HuH-7 (cell line): ENCODE data around the gene CASZ1.

Source experiments
- DNase-seq: peaks from one replicate; pipeline ENCODE4 v3.0.0; 2011; ENCODE audit warnings: low spot score

CASZ1 gene

DNA sequence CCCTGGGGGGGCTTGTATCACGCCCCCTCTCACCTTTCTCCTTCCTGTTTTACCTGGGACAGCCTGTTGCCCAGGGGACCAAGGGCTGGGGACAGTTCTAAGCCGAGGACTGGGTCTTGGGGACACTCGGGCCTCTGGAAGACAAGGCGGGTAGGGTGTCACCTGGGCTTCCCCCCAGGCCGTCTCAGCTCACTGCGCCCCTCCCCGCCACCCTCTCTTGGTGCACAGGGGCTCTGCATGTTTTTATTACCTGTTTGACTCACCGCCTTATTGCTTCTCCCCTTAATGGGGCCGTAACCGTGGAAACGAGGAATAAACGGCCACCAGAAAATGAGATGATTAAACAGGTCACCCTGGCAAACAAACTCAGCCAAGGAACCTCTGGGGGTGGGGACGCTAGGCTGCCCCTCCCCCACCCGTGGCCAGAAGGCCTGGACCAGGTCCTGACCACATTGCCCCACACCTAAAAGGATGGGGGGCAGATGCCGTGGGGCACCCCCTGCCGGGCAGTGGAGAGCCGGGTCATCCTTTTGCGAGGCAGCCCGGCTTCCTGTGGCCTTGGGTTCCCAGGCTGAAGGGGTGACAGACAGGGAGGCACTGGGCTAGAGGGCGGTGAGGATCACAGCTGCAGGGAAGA lies 109.9 kb downstream of the CASZ1 start:
- DNase-seq, result no peak

DNA sequence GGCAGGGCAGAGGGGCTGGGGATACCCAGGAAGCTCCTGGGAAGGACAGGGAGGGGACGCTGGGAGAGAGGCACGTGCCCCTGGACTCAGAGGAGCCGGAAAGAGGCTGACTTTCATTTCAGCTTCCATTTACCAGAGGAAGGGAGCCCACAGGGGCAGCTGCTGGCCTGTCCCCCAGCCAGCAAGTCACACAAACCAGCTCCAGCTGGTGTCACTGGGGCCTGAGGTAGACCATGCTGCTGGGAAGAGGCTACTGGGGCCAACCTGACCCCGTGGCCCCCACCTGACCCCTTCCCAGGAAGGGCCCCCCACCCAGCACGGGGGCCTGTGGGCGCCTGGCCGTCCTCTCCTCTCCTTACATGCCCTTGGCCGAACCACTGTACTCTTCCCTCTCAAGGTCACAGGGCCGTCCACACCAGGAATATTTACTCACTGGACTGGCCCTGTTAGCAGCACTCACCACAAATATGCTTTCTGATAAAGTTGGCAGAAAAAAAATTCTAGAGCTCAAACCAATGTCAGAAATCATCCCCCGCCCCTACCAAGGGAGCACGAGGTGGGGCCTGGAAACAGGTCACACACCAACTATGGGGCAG lies 110.5 kb downstream of the CASZ1 start:
- DNase-seq, result peak; percentile 50

DNA sequence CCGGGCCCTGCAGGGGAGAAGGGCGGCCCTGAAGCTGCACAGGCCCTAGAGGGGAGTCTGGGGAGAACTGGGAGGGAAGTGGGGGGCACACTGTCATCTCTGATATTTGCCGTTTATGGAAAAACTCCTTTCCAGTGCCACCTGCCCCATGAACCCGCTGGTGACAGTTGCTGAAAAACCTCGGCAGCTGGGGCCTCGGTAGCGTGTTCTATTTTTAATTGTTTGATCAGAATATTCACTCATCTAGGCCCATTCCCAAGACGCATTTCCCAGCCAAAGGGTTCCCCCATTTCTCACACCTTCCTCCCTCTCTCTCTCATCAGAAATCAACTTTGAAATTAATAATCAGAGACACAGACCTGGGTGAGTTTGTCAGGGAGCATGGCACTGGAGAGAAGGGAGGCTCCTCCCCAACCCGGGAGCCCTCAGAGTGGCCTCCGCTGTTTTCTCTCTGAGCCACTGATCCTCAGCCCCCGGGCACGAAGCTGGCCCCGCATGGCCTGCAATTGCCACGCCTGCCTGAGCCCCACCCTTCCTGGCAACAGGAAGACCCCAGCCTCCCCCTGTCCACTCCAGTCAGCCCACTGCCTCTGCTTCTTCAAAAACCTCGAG lies 111.1 kb downstream of the CASZ1 start:
- DNase-seq, result no peak

DNA sequence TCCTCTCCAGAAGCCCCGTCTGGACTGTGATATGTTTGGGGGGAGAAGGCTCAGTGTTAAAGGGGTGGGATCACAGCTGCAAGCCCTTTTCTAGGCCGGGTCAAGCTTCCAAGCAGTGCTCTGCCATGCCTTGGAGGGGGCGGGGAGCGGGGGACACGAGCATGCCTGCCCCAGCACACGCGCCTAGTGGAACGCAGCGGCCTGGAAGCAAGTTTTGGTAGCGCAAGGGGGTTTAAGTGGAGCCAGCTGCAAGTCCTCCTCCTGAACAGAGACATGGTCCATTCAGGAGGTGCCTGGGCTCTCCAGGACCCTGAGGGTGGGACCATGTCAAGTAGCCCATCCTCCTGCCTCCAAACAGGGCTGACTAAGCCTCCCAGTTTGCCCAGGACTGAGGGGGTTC lies 112.2 kb downstream of the CASZ1 start:
- no peak for DNase-seq

DNA sequence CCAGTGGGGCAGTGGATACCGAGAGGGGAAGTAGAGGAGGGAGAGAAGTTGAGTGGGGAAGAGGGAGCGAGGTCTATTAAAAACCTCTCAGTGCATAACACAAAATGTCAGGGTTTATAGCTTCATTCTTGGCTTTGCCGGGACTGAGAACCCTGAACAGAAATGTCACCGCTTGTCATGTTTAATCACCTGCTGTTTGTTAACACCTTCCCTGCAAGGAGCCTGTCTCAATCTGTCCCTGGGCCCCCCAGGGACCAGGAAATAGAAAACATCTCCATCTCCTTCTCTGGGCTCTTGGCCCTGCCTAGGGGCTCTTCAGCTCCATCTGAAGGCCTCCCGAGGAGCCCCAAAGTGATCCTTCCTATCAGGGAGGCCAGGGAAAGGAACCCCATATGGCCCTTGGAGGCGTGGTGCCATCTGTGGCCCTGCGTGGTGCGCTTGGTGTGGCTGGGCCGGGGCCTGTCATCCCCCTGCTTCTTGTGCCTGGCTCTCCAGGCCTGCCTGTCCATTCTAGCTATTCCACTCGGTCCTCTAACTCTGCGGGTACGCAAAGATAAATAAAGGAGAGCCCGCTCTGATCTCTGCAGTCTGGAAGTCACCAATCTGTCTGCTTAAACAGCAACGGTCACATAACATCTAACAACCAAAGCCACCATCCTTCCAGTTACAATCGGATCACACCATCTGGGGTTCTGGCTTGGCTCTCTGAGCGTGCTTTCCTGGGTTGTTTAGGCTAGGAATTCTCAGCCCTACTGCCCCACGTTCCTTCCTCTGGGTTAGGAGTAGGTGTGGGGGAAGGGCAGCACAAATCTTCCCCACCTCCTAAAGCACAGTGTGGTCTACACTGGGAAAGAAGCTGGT lies 113.8 kb downstream of the CASZ1 start:
- no peak for DNase-seq

DNA sequence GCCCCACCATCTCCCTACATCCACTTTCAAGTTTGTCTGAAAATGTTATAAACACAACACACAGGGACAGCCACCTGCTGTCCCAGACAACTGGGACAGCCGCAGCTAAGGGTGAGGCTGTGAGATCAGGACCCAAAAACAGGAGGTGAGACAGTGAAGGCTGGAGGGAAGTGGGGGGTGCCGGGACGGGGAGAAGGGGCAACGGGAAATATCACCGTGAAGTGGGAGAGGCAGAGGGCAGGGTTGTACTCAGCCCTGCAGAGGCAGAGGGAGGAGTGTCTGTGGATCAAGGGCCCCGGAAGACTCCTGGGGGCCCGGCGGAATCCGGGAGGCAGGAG lies 114.4 kb downstream of the CASZ1 start:
- no peak for DNase-seq

DNA sequence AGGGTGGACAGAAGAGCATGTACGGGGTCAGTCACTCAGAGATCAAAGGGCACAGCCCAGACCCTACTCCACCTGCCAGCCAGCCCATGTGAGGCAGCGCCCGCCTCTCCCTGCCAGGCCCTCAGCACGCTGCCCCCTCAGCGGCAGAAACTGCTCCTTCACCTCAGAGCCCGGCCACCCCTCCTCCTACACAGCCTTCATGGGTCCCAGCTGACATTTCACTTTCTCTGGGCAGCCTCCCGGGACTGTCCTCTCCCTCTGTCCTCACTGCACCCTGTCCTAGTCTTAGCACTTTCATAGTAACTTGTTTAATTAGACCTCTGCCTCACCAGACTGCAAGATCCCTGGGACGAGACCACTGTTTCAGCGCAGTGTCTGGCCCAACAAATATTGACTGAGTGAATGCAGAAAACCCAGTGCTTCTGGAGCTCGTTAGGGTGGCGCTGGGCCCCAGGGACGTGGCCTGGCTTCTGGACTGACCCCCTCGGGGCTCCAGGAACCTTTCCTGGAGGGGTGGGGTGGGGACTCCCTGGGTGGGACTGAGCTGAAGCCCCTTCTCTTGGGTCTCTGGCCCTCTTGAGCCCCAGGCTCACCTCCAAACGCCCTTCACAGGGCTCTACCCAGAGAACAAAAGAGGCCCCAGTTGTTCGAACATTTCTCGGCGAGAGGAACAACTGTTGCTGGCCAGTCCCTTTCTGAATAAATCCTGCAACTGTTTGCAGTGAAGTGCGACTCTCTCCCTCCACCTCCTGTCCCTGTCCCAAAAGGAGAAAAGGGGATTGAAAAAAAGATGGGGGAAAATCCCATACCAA lies 114.9 kb downstream of the CASZ1 start:
- DNase-seq, result no peak

DNA sequence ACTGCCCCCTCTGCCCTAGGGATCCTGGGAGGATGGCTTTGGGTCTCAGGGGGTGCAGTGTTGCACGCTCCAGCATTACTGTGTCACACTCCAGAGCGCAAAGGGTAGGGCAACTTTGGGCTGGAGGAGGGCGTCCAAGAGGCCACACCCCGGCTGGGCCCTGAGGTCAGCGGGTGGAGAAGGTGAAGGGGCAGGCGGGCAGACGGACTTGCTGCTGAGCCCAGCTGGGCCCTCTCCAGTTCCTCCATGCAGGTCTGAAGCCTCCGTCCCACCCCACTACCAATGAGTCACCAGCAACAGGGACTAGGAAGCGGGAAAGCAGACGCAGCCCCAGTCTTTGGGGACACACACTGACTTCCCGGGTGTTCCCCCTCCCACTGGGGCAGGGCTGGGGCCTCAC lies 116.0 kb downstream of the CASZ1 start:
- DNase-seq, result no peak

DNA sequence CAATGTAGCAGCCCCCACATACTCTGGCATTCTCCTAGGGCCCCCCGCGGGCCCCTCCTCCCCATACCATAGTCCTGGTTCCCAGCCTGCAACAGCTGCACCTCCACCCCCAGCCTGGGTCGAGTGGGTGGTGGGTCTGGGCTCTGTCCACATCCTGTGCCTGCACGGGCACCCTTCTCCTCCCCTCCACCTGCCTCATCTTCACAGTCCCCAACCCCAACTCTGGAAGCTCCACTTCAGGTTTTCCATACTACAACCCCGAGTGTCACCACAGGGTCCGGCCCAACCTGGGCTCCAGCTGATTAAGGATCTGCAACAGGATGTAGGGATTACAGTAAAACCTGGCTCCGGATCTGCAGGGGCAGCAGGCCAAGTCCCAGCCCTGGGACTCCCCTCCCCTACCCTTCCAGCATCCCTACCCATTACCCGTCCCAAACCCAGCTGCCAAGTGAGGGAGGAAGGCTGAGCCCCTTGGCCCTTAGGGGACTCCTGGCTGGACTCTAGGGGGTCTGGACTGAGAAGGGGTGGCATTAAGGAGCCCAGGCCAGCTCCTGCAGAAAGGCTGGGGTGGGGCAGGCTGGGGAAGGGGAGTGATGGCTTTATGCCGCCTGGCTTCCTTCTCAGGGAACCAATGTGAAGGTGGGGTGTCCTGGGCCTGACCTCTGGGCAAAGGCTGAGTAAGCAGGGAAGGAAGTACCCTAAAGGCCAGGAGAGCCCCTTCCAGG lies 116.8 kb downstream of the CASZ1 start:
- peak; percentile 81 for DNase-seq

DNA sequence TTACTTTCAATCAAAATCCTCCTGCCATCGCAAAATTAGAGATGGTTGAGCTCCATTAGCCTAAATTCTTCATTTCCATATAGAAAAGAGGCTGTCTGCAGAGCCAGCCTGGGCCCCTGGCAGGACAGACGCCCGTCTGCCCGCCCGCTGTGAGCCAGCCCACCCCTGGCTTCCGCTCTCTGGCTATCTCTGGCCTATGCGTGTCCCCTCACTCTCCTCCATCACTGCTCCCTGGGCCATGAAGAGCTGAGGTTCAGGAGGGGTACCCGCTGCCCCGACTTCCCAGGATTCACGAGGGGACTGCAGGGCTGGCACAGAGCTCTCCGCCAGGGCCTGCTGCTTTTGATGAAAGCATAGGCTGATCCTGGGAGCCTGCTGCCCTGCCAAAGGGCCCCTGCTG lies 117.6 kb downstream of the CASZ1 start:
- no peak for DNase-seq

DNA sequence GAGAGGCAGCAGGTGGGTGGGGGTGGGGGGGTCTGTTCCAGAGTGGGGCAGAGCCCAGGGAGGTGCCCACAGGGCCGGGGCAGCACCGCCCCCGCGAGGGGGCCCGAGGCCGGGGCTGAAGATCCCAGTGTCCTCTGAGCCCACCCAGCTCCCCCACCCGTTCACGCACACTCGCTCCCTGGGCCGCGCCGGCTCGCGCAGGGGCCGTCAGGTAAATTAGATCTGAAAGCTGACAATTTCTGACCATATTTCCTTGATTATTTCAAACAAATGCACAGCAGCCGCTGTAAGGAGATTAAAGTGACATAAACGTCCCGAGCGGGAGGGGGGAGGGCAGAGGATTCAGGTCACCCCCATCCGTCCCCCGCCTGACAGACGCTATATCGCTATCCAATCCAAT lies 118.0 kb downstream of the CASZ1 start:
- no peak for DNase-seq

DNA sequence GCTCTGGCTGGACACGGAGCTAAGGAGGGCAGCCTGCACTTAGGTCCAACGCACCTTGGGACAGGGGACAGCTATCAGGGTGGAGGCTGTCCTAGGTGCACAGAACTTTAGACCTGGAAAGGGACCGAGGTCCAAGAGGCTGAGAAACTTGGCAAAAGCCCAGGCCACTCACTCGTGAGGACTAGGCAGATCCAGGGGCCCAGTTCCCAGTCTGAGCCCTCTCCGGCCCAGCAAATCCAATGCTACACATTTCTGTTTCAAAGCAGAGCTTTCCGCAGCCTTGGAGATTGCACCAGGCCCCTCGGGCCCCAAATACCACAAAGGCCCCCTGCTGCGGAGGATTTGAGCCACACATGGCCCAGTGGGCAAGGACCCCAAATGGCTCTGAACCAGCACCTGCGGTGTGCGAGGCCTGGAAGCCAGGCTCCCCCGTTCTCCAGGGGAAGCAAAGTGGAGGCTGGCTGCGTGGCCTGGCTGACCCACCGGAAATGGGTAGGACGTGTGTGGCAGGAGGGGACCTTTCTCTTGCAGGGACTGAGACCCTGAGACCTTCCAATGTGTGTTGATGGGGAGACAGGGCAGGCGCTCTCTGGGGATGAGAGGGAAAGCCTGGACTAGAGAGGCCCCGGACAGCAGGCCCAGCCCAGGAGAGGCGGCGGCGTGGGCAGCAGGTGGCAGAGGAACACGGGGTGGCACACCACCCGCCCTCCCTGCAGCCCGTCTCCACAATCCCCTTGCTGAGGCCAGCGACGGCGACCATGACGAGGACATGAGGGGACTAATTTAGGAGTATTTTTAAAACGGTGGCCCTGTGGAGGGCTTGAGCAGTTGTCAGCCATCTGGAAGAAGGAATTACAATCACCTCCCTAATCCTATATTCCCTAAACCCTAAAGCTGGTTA lies 118.7 kb downstream of the CASZ1 start:
- no peak for DNase-seq

DNA sequence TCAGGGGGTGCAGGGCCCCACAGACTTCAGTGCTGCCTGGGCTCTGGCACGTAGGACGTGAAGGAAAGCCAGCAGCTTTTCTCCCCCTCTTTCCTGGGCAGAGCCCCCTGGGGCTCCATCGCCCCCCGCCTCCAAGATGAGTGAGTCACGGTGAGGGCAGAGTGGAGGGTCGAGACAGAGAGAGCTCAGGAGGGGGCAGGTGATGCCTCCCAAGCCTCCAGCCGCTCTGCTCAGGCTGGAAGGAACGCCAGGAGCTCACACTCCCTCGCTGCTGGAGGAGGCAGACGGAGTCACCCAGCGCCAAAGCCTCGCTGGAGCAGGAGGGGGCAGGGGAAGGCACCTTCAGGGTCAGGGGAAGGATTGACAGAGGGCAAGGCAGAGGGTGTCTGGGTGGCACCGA lies 119.5 kb downstream of the CASZ1 start:
- DNase-seq, result no peak

DNA sequence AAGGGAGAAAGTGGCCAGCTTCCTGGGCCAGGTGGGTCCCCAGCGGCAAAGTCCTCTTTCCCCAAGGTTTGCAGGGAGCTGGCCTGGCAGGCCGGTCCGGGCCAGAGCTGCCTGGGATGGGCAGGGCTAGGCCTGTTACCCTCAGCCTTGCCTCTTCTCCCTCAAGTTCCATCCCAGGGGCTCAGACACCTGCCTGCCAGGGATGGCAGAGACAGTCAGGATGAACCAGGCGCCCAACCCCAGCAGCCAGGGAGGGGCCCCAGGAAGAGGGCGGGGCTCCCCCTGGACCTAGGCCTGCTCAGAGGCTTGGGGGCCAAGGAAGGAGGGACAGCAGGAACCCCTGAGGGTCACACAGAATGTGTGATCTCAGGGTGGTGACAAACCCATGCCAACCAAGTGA lies 120.6 kb downstream of the CASZ1 start:
- no peak for DNase-seq

DNA sequence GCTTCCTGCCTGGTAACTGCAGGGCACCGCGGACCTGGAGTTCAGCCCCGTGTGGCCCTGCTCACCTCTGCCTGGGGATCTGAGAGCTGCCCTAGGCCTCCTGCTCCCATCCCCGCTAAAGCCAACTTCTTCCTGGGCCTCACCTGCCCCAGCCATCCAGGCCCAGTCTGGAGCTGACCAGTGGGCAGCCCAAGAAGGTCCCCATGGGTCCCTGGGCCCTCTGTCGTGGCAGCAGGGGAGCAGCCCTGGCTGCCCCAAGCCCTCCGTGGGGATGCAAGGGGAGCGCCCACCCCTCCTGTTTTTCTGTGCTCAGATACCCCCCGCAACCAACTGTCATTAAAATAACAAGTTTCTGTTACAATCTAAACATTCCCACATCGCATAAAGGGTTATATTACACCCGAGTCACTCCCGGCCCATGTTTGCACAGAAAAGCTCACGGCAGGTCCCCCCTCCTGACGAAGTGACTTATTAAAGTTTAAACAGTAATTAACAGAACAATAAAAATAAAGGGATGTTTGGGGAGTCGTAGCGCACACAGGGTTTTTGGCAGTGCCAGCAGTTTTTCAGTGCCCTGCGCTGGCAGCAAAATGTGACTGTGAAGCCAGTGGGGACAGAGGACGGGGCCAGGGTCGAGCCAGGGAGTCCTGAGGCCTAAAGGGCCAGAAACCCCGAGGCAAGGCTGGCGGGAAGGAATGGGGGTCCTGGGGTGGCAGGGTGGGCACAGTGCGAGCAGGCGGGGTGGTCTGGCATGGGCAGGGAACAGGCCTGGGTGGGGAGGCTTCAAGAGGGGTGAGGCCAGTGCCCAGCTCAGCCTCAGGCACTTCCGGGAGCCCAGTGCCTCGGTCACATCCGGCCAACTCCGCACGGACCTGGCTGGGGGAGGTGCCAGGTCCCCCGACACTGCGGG lies 121.5 kb downstream of the CASZ1 start:
- no peak for DNase-seq

DNA sequence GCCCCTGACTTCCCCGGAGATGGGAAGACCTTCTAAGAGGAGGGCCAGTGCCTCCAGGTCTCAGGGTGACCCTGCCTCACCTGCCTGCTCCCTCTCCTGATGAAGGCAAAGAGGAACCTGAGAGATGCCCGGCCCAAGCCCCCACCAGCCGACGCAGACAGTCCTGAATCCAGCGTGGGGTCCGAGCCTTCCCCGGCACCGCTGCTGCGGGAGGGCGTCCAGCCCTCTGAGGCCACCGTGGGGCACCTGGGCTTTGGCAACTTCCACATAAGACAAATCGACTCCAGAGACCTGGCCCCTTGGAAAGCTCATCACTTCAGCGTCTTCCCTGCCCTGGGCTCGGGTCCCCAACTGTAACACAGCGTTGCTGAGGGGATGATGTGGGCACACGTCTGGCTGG lies 122.2 kb downstream of the CASZ1 start:
- DNase-seq, result no peak

DNA sequence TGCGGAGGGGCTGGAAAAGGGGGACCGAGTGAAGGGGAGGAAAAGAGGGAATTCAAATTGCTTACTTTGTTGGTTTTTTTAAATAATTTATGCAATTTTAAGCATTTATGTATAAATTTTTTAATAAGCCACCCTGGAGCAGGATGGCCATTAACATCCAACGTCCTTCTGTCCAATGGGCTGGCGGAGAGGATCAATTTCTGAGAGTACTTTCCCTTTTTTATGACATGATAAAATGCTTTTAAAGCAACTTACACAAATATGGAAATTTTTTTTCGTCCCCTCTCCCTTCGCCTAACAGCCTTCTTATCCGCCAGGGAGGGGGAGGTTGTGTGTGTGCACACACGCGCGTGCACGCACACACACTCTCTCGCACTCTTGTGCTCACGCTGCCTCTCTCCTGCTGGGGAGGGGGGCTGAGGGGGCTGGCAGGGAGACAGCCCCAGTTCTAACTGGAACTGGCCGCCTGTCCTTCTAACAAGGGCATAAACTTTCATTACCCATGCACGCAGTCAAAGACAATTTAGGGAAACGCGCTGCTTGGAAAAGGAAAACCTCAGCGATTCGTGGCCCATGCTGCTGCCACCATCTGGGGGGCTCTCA lies 123.2 kb downstream of the CASZ1 start:
- no peak for DNase-seq

DNA sequence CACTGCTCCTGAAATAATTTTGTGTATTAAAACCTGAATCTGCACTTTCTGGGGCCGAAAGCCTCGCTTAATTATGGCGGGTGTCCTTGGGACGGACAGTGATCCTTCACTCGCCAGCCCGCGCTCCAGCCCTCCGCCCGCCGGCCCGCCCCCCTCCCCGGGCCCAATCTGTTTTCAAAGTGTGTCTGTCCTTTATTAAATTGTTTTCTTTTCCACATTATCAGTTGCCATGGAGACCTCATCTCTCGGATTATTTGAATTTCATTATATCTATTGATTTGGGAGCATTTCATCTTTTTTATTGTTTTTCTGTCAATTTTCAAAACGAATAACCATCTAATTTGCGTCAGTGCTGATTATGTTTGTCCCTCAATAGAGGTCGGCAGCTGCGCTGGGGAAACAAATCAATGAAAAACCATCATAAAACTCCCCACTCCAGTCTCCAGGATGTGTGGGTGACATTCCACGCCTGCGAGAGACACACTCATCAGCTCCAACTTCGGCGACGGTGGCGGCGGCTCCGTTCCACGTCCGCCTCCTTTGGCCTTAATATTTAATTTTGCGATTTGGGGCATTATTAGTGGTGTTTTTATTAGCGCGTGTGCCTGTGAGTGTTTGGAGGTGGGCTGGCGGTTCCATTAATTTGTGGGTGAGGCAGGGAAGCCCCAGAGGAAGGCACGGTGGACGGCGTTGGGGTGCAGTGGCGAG lies 123.9 kb downstream of the CASZ1 start:
- DNase-seq, result no peak
